Suprapubic skin (tissue), 4 donors: ENCODE results near the gene DAND5. TPM values are rescaled to one million over a fixed set of nuclear protein-coding genes. Genes with fewer than 3 reads are reported as not detected.

Experiments
- DNase-seq, 2 donors: peaks; one replicate each; pipeline ENCODE4 v3.0.0-alpha.2; 2019; ENCODE audit warnings: low spot score in 2 of 2
- H3K27ac ChIP-seq: fragments of 200-600 bp; sonication (generic); one replicate; pipeline ENCODE4 v1.5.1; 2019
- H3K27me3 ChIP-seq: fragments of 200-600 bp; sonication (generic); one replicate; pipeline ENCODE4 v1.5.1; 2019
- H3K36me3 ChIP-seq: fragments of 200-600 bp; sonication (generic); one replicate; pipeline ENCODE4 v1.5.1; 2019
- H3K4me1 ChIP-seq: fragments of 200-600 bp; sonication (generic); one replicate; pipeline ENCODE4 v1.5.1; 2019
- H3K4me3 ChIP-seq: fragments of 200-600 bp; sonication (generic); one replicate; pipeline ENCODE4 v1.5.1; 2019; ENCODE audit warnings: mild to moderate bottlenecking
- H3K9me3 ChIP-seq: fragments of 200-600 bp; sonication (generic); one replicate; pipeline ENCODE4 v1.5.1; 2019
- CTCF ChIP-seq, 2 donors: fragments of 200-600 bp in 1 of 2; fragments of 450-650 bp in 1 of 2; sonication (generic) in 1 of 2; IDR thresholded peaks; one replicate each; pipeline ENCODE4 v1.5.1; 2016 to 2019; ENCODE audit warnings: antibody characterized with exemption in 2 of 2, mild to moderate bottlenecking in 1 of 2, moderate library complexity in 1 of 2
- EP300 ChIP-seq: sonication (generic); formaldehyde crosslinking; IDR thresholded peaks from one replicate; pipeline ENCODE4 v1.6.1; 2017; ENCODE audit warnings: antibody characterized with exemption
- POLR2A ChIP-seq, 2 donors: fragments of 450-650 bp; IDR thresholded peaks; one replicate each; pipeline ENCODE4 v1.6.1; 2017; ENCODE audit warnings: antibody characterized with exemption in 2 of 2, mild to moderate bottlenecking in 2 of 2, moderate library complexity in 2 of 2
- POLR2AphosphoS5 ChIP-seq, 3 donors: sonication (generic); formaldehyde crosslinking; IDR thresholded peaks; one replicate each; pipeline ENCODE4 v1.6.1; 2017; ENCODE audit warnings: antibody characterized with exemption in 3 of 3
- WGBS: methylation state at CpG from one replicate; pipeline ENCODE4 v1.1.5; 2018; 5-methylcytosine and 5-hydroxymethylcytosine counted together
- total RNA-seq, 4 donors: library from RNA; depleted of rRNA; stranded (reverse); fragments of >200 nt; gene quantifications; one replicate each; pipeline ENCODE4 v1.1.0, GENCODE V29; 2016

DAND5 gene
- total RNA-seq, result not detected

- Histone ChIP-seq H3K27me3 (no peaks in the 10 kb centered on the region), H3K4me3 (no peak within 1 kb of the TSS), H3K9me3 (no peaks in the 10 kb centered on the region), H3K27ac (no peak within 1 kb of the TSS), H3K4me1 (peaks cover 9% of the 10 kb centered on the region), H3K36me3 (no peaks in the 10 kb centered on the region)
- no peak for DNase-seq
- WGBS, result 45% methylated on average over 8 of the region's 14 CpGs
- no peak for TF ChIP-seq POLR2A (IDR thresholded peaks at IDR 0.05)
- no peak for TF ChIP-seq EP300
- no peak for TF ChIP-seq CTCF (IDR thresholded peaks at IDR 0.05)
- TF ChIP-seq POLR2AphosphoS5 (IDR thresholded peaks at IDR 0.05), result no peak
These were observed at the start of gene DAND5 for GRCh38 chr19:12969292-12969988. TSS of gene DAND5 (plus strand) at chr19:12969576. CDS start at chr19:12969661, 85 bp downstream.

- 70% methylated on average over 3 of the region's 3 CpGs for WGBS
- no peak for DNase-seq
- no peak overlapping the region for H3K27ac ChIP-seq
These were observed 48.3 kb upstream of the DAND5 start for GRCh38 chr19:12921047-12921446.

GRCh38 chr19:12922959-12923358, 46.4 kb upstream of the DAND5 start:
- DNase-seq, result no peak
- no peak overlapping the region for H3K27ac ChIP-seq
- 96% methylated on average over 4 of the region's 4 CpGs for WGBS
- no peaks in the 10 kb centered on the region for H3K27me3 ChIP-seq
- H3K9me3 ChIP-seq, result no peaks in the 10 kb centered on the region
- H3K4me3 ChIP-seq, result no peak overlapping the region
- H3K4me1 ChIP-seq, result peaks cover 9% of the 10 kb centered on the region
- TF ChIP-seq POLR2A (IDR thresholded peaks at IDR 0.05) (no peak), POLR2AphosphoS5 (IDR thresholded peaks at IDR 0.05) (no peak), EP300 (no peak), CTCF (IDR thresholded peaks at IDR 0.05) (no peak)
- peaks cover 59% of the 10 kb centered on the region for H3K36me3 ChIP-seq

More at GRCh38 chr19:12921047-12921446, 48.3 kb upstream of the DAND5 start:
- H3K4me1 ChIP-seq, result peaks cover 9% of the 10 kb centered on the region
- H3K36me3 ChIP-seq, result peaks cover 40% of the 10 kb centered on the region
- TF ChIP-seq EP300, result no peak
- TF ChIP-seq POLR2A (IDR thresholded peaks at IDR 0.05), result no peak
- TF ChIP-seq POLR2AphosphoS5 (IDR thresholded peaks at IDR 0.05), result no peak
- no peak for TF ChIP-seq CTCF (IDR thresholded peaks at IDR 0.05)
- no peaks in the 10 kb centered on the region for H3K27me3 ChIP-seq
- H3K4me3 ChIP-seq, result no peak overlapping the region
- no peaks in the 10 kb centered on the region for H3K9me3 ChIP-seq

GRCh38 chr19:12924621-12925310, 44.6 kb upstream of the DAND5 start:
- H3K4me3 ChIP-seq, result no peak overlapping the region
- DNase-seq, result no peak
- no peaks in the 10 kb centered on the region for H3K9me3 ChIP-seq
- H3K4me1 ChIP-seq, result no peaks in the 10 kb centered on the region
- no peak for TF ChIP-seq EP300
- no peak for TF ChIP-seq POLR2AphosphoS5 (IDR thresholded peaks at IDR 0.05)
- TF ChIP-seq POLR2A (IDR thresholded peaks at IDR 0.05), result no peak
- H3K27ac ChIP-seq, result no peak overlapping the region
- WGBS, result 96% methylated on average over 5 of the region's 29 CpGs
- H3K36me3 ChIP-seq, result peaks cover 76% of the 10 kb centered on the region
- H3K27me3 ChIP-seq, result no peaks in the 10 kb centered on the region

- Histone ChIP-seq H3K27ac (no peak overlapping the region), H3K27me3 (no peaks in the 10 kb centered on the region), H3K9me3 (no peaks in the 10 kb centered on the region), H3K4me1 (peaks cover 17% of the 10 kb centered on the region), H3K4me3 (no peak overlapping the region), H3K36me3 (peaks cover 55% of the 10 kb centered on the region)
- TF ChIP-seq POLR2A (IDR thresholded peaks at IDR 0.05) (no peak), POLR2AphosphoS5 (IDR thresholded peaks at IDR 0.05) (no peak), EP300 (no peak), CTCF (IDR thresholded peaks at IDR 0.05) (no peak)
- no peak for DNase-seq
- 89% methylated on average over 18 of the region's 19 CpGs for WGBS
These were observed 39.3 kb upstream of the DAND5 start for GRCh38 chr19:12930002-12930645.
